ENCODE measurements around the gene GRK2.

GRCh38 chr11:67250059-67251043 lies 15.9 kb upstream of the GRK2 start:
- TF ChIP-seq CTCF (conservative IDR thresholded peaks at IDR 0.05; ENCODE audit: low read length): no peak
- TF ChIP-seq EZH2phosphoT487 (IDR thresholded peaks at IDR 0.05; ENCODE audit: borderline replicate concordance, low read depth, low read length): no peak
